Measurements from ENCODE around the gene PDE1C. TPM values are rescaled to one million over a fixed set of nuclear protein-coding genes. Genes with fewer than 3 reads are reported as not detected.

PDE1C gene
- total and polyA plus RNA-seq, 11 donors, result 35.3 to 307 (median 141) TPM

- ATAC-seq (no peak), DNase-seq (no peak)
- WGBS, 4 donors, result 40 to 60% (median 53%) methylated on average over 11 of the region's 11 CpGs
- Histone ChIP-seq H3K4me1 (peaks cover 0 to 37% (median under 1%) of the 10 kb centered on the region in 12 donors), H3K9me3 (no peaks in the 10 kb centered on the region), H3K4me3 (peak overlapping the region; percentile 1 to 80 (median 64)), H3K27me3 (peaks cover 0 to 23% (median 0%) of the 10 kb centered on the region in 9 donors), H3K27ac (peak overlapping the region in 11 of 12 donors; percentile 20 to 97 (median 93)), H3K36me3 (no peaks in the 10 kb centered on the region)
- intact Hi-C loops (cut with DNase I), result loop anchor here in 2 of 10 donors (10.0 kb wide), 2 partner anchors 84 to 194 kb away; no protein-coding TSS in a partner anchor
- TF ChIP-seq CTCF (IDR thresholded peaks at IDR 0.05) (no peak), POLR2A (IDR thresholded peaks at IDR 0.05) (no peak)
These were observed 1.7 kb downstream of the PDE1C start for GRCh38 chr7:32068411-32069101.

- H3K27me3 ChIP-seq, result peaks cover 0 to 20% (median 0%) of the 10 kb centered on the region in 9 donors
- DNase-seq (no peak), ATAC-seq (no peak)
- H3K36me3 ChIP-seq, result no peaks in the 10 kb centered on the region
- H3K9me3 ChIP-seq, result no peaks in the 10 kb centered on the region
- intact Hi-C loops (cut with DNase I), result loop anchor here in 2 of 10 donors (10.0 kb wide), 2 partner anchors 82 to 192 kb away; no protein-coding TSS in a partner anchor
- H3K4me1 ChIP-seq, result peaks cover 0 to 54% (median 8%) of the 10 kb centered on the region in 12 donors
- 21 to 38% (median 35%) methylated on average over 2 of the region's 2 CpGs for WGBS, 4 donors
- TF ChIP-seq POLR2A (IDR thresholded peaks at IDR 0.05), result no peak
- H3K4me3 ChIP-seq, result peak overlapping the region in 6 of 12 donors; percentile 63 to 80 (median 68)
- H3K27ac ChIP-seq, result peak overlapping the region in 3 of 12 donors; percentile 16 to 97 (median 91)
These were observed 3.8 kb downstream of the PDE1C start for GRCh38 chr7:32066441-32066840.

GRCh38 chr7:32063614-32064013 lies 6.6 kb downstream of the PDE1C start:
- Histone ChIP-seq H3K27me3 (no peaks in the 10 kb centered on the region), H3K4me1 (peaks cover 2 to 77% (median 21%) of the 10 kb centered on the region in 12 donors)
- WGBS, 4 donors, result 64 to 76% (median 69%) methylated on average over 5 of the region's 5 CpGs

GRCh38 chr7:32062150-32062549 lies 8.1 kb downstream of the PDE1C start:
- intact Hi-C loops (cut with DNase I), result loop anchor here in 2 of 10 donors (10.0 kb wide), 2 partner anchors 77 to 187 kb away; no protein-coding TSS in a partner anchor
- Histone ChIP-seq H3K4me3 (no peak overlapping the region), H3K27ac (peak overlapping the region in 1 of 12 donors; percentile 2), H3K36me3 (no peaks in the 10 kb centered on the region), H3K27me3 (no peaks in the 10 kb centered on the region), H3K9me3 (no peaks in the 10 kb centered on the region), H3K4me1 (peaks cover 2 to 85% (median 33%) of the 10 kb centered on the region in 12 donors)
- TF ChIP-seq POLR2A (IDR thresholded peaks at IDR 0.05) (no peak), CTCF (IDR thresholded peaks at IDR 0.05) (peak in 11 of 12 donors; percentile 11 to 58 (median 30))
- peak in 4 of 5 donors; percentile 29 to 71 (median 52) for DNase-seq
- 56 to 62% (median 59%) methylated on average over 5 of the region's 5 CpGs for WGBS, 4 donors
- ATAC-seq, result no peak

More at GRCh38 chr7:32063614-32064013, 6.6 kb downstream of the PDE1C start:
- H3K36me3 ChIP-seq, result no peaks in the 10 kb centered on the region
- no peaks in the 10 kb centered on the region for H3K9me3 ChIP-seq
- no peak overlapping the region for H3K27ac ChIP-seq
- no peak for ATAC-seq
- no peak overlapping the region for H3K4me3 ChIP-seq
- intact Hi-C loops (cut with DNase I), result loop anchor here in 2 of 10 donors (10.0 kb wide), 2 partner anchors 79 to 189 kb away; no protein-coding TSS in a partner anchor
- DNase-seq, result no peak
- no peak for TF ChIP-seq CTCF (IDR thresholded peaks at IDR 0.05)
- no peak for TF ChIP-seq POLR2A (IDR thresholded peaks at IDR 0.05)
